NCI-H446 treated with DMSO at 0.1 percent for 48 hours (cell line): Measurements from ENCODE around the gene DCST1.

Experiments
- DNase-seq: peaks from one replicate; lab custom pipeline; 2025; lab: John Stamatoyannopoulos, UW

The DCST1 gene

DNA sequence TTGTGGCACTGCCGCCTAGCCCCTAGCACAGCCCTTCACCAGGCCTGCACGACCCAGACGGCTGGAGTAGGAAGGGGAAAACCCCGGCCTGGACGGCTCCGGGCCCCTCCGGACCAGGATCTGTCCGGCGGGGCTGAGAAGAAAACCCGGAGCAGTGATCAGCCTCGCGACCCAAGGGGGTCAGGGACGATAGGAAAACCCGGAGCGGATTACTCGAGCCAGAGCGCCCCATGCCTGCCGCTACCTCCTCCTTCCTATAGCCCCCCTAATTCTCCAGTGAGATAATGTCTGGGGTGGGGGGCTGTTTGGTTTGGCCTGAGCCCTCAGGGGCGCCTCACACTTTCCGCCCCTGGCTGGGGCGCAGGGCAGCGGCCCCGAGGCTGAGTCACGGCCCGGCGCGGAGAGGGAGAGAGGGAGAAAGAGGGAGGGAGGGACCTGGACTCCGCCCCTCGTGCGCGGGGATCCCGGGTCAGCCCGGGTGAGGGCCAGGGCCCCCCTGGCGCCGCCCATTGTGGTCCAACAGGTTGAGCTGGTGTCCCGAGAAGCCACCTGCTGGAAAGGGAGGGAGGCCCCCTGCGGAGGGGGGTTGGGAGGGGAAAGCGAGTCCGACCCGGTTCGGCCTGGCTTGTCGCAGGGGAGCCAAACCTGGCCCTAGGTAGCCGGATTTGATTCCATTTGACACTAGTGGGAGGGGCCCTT, 32.7 kb upstream of the DCST1 start:
- DNase-seq: peak; percentile 65

DNA sequence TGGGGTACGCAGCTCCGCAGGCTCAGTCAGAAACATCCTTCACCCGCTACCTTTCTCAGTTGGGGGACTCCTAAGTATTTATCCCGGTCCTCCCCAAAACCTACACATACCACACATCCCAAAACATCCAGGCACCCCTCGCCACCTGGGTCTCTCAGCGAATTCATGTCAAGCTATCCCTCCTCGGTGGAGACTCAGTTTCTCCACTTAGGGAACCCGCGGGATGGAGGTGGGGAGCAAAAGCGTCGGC, 32.3 kb upstream of the DCST1 start:
- no peak for DNase-seq

DNA sequence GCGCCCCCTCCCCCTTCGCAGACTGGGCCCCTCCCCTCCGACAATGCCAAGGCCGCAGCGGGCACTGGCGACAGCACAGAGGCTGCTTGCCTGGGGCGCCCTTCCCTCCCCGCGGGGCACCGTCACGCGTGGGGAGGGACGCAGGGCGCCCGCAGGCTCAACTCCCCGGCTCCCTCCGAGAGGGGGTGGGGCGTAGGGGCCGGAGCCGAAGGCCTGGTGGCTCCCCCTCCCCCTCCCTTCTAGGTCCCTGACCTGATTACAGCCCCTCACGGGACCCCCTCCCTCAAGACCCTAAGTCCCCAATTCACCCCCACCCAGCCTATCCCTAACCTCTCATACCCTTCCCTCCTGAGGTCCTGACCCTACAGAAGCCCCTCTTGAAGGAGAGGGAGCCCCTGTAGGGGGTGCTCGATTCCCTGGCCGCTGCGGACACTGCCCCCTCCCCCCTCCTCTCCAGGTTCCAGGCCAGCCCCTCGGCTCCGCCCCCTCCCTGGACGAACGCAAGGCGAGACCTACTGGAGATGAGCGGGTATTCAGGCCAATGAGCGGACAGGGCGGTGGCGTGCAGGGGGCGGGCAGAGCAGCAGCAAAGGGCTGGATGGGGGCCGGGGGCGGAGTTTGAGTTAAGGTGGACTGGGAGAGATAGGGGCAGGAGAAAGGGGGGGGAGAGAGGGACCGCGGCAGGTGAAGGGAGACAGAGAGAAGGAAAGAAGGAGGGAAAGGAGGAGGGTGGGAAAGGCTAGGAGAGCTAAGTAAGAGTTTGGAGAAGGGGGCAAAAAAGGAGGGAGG, 31.8 kb upstream of the DCST1 start:
- DNase-seq: peak; percentile 97

DNA sequence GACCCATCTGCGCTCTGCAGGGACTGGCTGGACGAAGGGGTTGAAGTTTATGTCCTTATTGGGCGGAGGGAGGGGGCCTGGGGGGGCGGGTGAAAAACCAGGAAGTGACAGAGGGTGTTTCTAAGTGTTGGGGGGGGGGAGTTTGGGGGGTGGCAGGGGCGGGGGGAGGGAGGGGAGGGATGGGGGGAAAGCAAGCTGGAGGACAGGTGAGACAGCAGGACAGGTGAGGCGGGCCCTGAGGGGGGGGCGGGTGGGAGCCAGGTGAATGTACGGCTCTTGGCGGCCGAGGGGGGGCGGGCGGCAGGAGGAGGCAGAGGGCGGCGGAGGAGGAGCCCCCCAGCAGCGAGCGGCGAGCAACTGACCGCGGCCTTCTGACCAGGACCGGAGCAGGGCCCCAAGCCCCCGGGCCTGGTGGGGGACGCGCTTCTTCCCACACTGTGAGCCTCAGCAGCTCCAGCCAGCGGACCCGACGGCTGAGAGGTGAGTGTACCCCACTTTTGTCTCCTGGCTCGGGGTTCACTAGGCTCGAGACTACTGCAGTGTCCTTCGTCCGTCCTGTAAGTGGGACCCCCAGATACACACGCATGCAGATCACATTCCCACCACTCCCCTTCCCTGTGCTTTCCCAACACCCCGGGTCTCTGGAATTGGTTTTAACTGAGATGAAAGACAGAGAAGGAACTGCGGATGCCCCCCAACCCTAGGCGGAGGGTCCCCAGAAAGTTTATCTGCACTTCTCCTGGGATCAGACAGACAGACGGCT, 31.0 kb upstream of the DCST1 start, which contains the start of gene ZBTB7B:
Gene ZBTB7B, plus strand, starts transcription at position 339 of the 763 bp plus-strand sequence. CDS start 11,859 bp downstream, outside the sequence.
- no peak for DNase-seq

DNA sequence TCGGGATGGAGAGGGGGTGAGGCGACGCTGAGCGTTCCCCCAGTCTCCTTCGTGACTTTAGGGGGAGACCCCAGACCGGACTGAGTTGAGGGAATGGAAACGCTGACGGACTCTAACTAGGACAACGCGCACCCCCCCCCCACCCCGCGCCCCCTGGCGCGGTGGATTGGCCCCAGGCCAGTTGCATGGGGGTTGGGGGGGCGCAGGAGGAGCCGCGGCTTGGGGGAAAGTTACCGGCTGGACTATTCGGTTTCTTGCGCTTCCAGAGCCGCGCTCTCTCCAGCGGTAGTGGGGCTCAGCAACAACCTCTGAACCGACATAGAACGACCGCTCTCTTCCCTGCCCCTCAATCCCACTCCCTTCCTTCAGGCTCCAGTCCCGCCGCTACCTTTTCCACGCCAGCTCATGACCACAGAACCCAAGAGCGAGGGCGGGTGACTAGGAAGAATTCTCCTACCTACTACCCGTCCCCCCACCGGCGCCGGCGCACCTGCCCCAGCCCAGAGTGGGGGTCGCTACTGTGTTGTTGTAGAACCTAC, 30.3 kb upstream of the DCST1 start:
- no peak for DNase-seq

DNA sequence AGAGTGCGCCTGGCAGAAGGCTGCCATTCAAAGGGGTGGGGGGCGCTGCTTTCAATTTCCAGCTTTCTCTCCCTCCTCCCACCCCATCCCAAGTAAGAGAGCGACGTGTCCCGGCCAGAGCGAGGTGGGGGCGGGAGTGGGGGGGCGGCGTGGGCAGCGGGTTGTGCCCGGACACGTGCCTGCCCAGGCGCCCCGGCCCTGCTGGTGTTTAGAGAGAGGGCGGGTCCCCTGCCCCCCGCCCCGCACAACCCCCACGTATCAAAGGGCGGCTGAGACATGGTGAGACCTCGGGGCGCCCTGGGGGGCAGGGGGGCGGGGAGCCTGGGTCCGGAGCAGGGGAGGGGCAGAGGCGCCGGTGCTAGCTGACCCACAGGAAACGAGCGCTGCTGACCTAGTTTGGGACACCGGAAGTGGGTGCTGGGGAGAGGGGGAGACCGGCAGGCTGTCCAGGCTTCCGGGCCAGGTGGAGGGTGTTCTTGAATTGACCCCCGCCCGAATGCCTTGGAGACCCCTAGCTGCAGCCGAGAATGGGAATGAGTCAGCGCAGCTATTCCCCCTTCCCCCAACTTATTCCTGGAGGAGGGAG, 29.8 kb upstream of the DCST1 start:
- no peak for DNase-seq

DNA sequence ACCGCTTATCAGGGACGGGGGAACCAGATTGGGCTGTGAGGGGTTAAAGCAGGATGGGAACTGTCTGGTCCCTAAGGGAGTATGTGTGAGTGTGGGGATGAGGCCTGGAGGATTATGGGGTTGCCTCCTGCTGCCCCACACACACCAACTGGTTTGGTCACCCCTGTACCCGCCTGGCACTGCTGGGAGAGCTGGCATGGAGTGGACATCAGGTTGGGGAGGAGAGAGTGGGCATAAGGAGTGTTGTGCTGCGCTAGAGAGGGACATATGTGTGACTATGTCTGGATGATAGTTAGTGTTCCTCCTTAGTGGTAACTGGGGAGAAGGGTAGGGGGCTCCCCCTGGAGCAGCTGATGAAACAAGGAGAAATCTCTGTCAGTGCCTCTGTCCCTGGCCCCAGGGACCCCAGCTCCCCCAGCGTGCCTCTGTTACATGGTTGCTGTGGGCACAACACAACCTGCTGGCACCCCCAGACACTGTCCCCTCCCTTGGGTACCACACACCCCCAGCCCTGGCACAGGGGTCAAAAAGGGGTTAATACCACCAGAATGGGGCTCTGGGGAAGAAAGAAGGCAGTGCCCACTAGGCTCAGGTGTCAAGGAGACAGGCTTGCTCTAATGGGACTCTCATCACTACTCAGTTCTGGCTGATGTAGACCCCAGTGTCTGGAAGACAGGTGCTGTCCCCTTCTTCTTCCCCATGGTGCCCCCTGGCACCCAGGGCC, 29.1 kb upstream of the DCST1 start:
- no peak for DNase-seq

DNA sequence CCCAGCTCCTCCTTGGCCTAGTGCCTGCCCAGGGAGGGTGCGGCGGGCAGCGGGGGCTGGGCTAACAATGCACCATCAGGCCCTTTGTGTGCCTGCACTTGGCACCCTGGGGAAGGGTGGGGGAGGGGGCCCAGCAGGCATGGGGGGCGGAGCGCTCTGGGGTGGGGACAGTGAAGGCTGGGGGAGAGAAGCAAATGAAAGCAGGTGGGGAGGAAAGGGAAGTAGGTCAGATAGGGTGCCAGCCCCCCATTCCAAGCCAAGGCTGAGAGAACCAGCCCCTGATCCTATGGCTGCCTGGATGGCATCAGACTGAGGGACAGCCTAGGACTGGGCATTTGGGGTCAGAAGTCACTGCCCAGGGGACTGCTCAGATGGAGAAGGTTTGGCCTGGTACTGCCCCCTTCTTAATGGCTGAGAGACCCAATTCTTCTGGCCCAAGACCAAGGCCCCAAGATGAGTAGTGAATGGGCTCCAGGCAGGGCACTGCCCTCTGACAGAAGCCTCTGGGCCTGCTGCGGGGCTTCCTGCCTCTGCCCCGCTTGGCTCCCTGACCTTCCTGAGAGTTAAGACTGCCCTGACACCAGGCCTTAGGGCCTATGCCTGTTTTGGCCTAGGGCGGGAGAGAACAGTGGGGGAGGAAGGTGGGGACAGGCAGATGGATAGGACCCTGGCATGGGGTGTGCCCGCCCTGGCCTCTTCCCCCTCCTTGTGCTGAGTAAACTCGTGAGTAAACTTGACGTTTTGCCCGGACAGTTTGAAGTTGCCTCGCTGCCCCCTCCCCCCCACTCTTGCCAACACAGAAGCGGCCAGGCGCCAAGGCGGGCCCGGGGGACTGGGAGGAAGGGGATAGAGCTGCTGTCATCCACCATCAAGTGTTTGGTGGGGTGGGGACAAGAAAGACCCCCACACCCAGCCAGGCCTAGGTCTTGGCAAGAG, 28.3 kb upstream of the DCST1 start:
- peak; percentile 88 for DNase-seq

DNA sequence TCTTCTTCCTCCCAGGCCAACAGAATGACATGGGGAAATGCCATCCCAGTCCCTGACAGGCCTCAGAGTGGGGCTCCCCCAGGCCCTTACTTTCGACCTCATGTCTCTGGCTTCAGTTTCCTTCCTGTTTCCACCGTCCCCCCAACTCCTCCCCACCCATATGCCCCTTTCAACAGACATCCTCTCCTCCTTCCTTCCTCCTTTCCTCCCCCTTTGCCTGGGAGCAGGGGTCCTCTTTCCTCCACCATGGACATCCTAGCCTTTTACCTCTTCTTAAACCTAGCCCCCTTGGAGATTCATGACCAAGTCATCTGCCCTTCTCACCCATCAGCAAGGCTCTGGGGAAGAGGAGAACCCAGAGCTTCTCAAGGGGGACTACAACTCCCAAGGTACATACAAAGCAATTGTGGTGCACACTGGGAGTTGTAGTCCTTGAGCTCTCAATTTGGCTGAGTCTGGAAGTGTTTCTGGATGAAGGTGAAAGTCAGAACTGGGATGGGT, 27.0 kb upstream of the DCST1 start:
- DNase-seq: peak; percentile 12

DNA sequence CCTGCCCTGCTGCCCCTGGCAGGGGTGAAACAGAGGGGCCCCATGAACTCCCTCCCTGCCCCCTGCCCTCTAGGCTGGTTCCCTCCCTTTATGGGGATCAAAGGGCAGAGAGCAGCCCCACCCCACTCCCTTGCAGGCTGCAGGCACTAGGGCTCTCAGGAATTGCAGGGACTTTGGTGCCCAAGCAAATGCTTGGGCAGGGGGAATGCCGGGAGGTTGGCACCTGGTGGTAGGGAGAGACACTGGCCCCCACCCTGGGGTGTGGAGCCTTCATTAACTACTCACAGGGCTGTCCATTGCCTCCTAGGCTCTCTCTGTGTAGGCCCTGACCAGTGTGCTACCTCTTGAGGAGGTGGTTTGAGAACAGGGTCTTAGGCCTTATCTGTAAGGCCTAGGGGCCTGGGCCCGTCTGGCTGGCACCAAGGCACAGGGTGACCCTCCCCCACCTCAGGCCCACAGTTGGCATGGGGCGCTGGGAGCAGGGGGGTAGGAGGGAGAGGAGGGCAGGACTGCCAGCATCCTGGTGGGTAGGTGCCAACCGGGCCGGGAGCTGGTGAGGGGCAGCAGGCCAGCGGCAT, 26.3 kb upstream of the DCST1 start:
- DNase-seq: no peak

DNA sequence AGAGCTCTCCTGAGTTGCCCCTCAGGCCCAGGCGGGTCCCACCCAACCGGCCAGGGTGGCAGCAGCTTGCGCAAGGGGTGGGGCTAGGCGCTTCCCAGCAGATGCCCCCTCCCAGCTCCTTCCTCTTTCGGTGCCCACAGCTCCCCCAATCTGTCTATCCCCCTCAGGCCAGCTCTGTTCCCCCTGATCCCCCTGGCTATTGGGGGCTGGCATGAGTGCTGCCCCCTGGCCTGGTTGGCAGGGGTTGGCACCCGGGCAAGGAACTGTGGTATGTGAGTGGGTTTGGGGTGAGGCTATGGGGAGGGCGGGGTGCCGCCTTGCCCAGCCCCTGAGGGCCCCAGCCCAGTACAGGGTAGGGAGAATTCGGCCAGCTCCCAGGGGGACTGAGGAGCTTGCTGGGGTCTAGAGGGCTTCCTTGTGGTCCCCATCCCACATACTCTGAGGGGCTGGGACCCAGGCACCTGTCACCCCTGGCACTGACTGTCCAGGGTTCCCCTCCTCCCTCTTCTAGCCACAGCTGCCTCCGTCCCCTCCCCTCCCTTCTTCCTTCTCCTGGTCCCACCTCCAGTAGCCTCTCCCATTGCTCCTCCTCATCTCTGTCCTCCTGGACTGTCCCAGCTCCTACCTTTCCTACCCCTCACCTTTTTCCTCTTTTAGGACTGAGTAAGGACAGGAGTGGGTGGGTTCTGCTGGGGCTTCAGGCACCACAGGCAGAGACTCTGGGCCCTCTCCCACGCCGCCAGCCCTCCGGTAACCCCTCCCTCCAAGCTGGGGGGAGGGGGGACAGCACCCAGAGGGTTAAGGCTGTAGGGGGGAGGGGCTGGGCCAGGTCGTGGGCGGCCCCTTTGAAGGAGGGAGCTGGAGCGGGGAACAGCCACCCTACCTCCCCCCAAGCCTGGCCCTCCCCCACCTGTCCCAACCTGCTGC, 25.3 kb upstream of the DCST1 start:
- no peak for DNase-seq

DNA sequence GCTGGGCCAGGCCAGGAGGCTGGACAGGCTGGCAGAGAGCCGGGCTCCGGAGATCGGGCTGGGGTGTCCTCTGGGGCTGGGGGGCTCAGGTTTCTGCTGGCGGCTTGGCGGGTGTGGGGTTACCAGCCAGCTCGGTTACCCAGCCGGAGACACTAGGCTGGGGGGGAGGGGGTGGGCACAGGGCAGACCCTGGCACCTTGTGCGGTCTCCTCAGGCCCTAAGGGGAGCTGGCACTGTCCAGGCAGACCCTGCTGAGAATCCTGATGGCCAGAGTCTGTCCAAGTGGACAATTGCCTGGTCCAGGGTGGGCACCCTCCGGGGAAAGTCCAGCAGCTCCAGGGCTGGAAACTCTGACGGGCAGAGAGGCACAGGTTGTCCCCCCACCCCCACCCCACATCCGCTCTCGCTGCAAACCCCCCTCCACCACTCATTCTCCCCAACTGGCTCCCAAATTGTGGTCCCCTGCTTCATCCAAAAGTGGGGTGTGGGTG, 24.4 kb upstream of the DCST1 start:
- no peak for DNase-seq

DNA sequence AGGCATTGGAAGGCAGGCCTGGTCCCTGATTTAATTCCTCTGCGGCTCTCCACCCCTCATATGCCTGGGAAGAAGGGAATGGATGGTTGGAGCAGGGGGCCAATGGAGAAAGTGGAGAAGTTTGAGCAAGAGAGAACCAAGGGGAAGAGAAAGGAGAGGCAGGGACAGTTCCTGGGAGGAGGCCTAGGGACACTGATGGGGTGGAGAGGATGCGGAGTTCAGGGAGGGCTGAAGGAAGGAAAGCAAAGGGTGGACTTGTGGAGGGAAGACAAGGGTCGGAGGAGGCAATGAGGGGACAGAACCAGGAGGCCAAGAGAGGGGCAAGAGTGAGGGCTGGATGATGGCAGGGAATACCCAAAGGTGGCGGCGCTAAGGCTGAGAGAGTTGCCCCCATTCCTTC, 23.9 kb upstream of the DCST1 start:
- DNase-seq: no peak

DNA sequence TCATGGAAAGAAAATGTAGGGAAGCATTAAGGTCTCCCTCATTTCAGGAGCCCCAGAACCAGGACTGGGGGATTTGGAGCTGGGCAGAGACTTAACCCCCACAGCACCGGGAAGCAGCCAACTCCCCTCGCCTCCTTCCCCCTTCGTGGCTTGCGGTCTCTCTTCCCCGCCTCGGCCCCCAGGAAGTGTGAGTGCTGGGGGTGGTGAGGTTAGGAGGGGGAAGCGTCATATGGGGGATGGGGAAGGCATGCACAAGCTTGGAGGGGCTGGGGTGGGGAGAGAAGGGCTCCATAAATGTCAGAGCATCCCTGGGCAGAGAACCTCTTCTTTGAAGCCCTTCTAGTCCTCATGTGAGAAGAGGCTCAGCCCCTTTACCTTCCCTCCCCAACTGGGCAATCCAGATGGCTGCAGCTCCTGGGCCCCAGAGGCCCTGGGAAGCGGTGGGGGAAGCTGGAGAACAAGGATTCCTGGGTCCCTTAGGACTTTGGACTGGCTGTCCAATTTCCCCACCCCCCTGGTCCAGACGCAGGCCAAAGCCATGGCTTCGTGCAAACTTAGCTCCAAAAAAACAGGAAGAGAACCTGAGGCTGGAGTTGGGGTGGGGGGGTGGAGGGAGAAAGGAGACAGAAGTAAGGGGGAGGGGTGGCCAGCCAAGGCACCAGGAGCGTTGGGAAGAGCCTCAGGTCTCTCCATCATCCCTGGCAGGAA, 23.3 kb upstream of the DCST1 start:
- no peak for DNase-seq

DNA sequence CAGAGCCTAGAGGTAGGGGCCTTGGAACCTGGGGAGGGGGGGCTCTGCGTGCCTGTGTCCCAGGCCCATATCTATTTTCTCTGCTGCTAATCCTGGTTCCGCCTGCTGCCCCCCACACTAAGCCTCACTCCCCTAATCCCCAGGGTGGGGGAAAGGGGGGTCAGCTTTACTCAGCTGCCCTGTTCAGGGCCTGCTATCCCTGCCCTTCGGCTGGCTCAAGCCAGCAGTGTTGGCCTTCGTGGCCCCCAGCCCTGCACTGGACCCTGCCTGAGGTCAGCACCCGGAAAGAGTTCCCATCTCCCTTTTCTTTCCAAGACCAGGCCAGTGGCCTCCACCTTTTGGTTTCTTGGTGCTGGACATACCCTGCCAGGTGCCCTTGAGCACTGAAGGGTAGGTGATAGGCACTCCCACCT, 22.6 kb upstream of the DCST1 start:
- no peak for DNase-seq

DNA sequence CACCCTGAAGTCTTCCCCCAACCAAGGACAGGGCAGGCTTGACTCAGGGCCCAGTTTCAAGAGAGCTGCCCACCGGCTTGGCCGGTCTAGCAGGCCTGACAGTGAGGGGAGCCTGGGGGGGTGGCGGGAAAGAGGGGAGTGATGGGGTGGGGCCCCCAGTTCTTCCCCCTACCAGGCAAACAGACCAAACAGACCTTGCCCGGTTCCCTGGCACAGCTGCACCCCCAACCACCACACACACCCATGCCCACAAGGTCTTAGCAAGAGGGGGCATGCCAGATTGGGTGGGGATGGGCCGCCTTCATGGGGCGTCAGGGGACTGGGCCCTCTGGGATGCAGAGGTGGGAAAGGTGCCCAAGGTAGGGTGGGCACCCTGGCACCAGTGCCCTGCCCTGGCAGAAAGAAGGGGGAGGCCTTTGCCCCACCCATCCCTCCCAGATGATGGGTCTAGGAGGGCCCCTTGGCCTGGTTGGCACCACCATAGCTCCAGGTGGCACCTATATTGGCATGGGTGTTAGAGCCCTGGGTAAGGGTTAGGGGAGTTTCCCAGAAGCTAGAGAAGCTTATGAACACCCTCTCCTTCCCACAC, 22.1 kb upstream of the DCST1 start:
- no peak for DNase-seq

DNA sequence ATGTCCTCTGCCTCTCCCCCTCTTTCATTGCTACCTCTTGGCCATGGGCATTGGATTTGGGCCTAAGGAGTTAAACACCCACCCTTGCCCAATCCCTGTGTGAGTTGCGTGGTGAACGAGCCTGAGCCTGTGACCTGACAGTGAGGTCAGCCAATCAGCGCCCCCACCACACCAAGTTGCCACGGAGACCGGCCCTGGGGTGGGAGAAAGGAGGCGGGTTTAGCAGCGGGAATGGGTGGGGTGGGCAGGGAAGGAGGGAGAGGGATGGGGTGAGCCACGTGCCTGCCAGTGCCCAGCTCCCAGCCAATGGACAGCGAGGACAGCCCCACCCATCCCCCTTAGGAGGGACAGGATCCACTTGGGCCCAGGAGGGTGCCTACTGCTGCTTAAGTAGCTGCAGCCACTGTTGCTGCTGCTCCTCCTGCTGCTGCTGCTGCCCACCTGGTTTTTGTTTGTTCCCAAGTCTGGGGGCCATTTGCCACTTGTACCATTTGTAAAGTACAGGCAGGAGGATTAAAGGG, 21.5 kb upstream of the DCST1 start:
- DNase-seq: no peak
